BJ (cell line): ENCODE measurements around the gene OR1I1. TPM values are rescaled to one million over a fixed set of nuclear protein-coding genes. Genes with fewer than 3 reads are reported as not detected.

Experiments used
- CTCF ChIA-PET: fragments of 350-600 bp; formaldehyde crosslinking; extraction: SDS; loops from one replicate; lab custom pipeline; 2021; ENCODE audit warnings: antibody characterized with exemption, inconsistent platforms; lab: Yijun Ruan, JAX
- POLR2A ChIA-PET: fragments of 300-600 bp; sonication (Branson Sonifier 250); formaldehyde crosslinking; extraction: SDS; loops from one replicate; lab custom pipeline; 2021; ENCODE audit warnings: antibody characterized with exemption; lab: Charles Lee
- DNase-seq: peaks from one replicate; pipeline ENCODE4 v3.0.0-alpha.2; 2011; ENCODE audit warnings: low read depth
- H3K27me3 ChIP-seq: 2 replicates; pipeline ENCODE4 v1.6.0; 2011; ENCODE audit warnings: low read length; ENCODE audit not compliant: control insufficient read depth, insufficient read depth
- H3K36me3 ChIP-seq: 2 replicates; pipeline ENCODE4 v1.5.1; 2011; ENCODE audit warnings: low read length; ENCODE audit not compliant: control insufficient read depth, insufficient read depth
- H3K4me3 ChIP-seq: 2 replicates; pipeline ENCODE4 v1.5.1; 2011; ENCODE audit warnings: low read depth, mild to moderate bottlenecking, control low read depth, low read length
- polyA plus RNA-seq: library from polyadenylated mRNA; depleted of rRNA; stranded (reverse); fragments of >200 nt; gene quantifications from 2 replicates; pipeline ENCODE4 v1.2.3, GENCODE V29; 2011
- TF ChIP-seq, protein P1 (sequence below): IDR thresholded peaks from 2 replicates; pipeline ENCODE4 v1.5.1; 2011; ENCODE audit warnings: low read depth, mild to moderate bottlenecking, control low read depth, inconsistent platforms, low read length, moderate library complexity; ENCODE audit not compliant: insufficient read depth

The OR1I1 gene
- polyA plus RNA-seq, 1 experiment, result not detected

DNA sequence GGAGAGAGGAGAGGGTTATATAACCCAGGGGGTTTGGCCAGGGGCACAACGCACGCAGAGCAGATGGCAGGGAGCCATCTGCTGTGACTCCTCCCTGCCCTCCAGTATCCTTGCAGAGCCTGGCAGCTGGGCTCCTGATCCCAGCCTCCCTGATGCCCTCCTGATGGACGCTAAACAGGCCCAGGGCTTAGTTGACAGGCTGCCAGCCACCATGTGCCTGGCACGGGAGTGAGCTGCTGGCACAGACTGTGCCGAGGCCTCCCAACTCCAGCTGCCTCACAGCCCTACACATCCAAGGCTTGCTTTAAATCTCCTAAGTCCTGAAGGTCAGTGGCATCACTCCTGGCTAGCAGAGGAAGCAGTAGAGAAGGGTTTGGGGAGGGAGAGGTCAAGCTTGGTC is 41.9 kb downstream of the OR1I1 start:
- Histone ChIP-seq H3K36me3 (peaks cover 15% of the 10 kb centered on the region), H3K4me3 (no peak overlapping the region), H3K27me3 (no peaks in the 10 kb centered on the region)
- ChIA-PET CTCF (interaction anchor here (0.9 to 1.6 kb wide), 2 partner anchors 9 to 22 kb away, joined by 3 to 6 read pairs; no protein-coding TSS in a partner anchor), POLR2A (no interaction called here)
- TF ChIP-seq, protein P1, sequence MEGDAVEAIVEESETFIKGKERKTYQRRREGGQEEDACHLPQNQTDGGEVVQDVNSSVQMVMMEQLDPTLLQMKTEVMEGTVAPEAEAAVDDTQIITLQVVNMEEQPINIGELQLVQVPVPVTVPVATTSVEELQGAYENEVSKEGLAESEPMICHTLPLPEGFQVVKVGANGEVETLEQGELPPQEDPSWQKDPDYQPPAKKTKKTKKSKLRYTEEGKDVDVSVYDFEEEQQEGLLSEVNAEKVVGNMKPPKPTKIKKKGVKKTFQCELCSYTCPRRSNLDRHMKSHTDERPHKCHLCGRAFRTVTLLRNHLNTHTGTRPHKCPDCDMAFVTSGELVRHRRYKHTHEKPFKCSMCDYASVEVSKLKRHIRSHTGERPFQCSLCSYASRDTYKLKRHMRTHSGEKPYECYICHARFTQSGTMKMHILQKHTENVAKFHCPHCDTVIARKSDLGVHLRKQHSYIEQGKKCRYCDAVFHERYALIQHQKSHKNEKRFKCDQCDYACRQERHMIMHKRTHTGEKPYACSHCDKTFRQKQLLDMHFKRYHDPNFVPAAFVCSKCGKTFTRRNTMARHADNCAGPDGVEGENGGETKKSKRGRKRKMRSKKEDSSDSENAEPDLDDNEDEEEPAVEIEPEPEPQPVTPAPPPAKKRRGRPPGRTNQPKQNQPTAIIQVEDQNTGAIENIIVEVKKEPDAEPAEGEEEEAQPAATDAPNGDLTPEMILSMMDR, result no peak
- no peak for DNase-seq

DNA sequence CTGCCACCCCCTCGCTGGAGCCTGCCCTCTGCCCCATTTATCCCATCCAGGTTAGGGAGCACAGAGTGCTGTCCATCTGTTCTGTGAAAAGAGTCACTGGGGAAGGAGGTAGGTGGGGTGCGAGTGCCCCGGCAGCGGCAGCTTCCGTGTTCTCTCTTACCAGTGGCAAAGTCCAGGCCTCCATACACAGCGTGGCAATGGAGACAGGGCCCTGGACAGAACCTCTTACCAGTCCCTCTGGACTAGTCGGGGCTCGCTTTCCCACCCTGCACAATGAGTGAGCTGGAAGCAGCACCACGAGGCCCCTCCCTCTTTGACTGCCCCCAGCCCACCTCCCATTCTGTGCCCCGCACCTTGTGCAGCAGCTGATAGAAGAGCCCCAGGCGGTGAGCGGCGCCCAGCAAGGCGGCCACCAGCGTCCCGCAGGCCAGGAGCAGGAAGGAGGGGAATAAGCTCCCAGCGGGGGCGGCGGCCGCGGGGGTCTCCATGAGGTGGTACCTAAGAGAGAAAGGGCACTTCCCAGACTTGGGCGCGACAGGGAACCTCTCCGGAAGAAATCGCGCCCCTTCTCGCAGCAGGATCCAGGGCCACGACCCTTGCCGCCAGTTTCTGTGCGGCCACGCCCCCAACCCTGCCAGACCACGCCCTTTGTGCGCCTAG is 42.7 kb downstream of the OR1I1 start:
- Histone ChIP-seq H3K4me3 (peak overlapping the region; percentile 95), H3K27me3 (no peaks in the 10 kb centered on the region), H3K36me3 (peaks cover 12% of the 10 kb centered on the region)
- TF ChIP-seq, protein P1, result no peak
- ChIA-PET CTCF (interaction anchor here (0.9 to 1.6 kb wide), 3 partner anchors 9 to 29 kb away, joined by 3 to 6 read pairs (median 4); no protein-coding TSS in a partner anchor), POLR2A (no interaction called here)
- no peak for DNase-seq

DNA sequence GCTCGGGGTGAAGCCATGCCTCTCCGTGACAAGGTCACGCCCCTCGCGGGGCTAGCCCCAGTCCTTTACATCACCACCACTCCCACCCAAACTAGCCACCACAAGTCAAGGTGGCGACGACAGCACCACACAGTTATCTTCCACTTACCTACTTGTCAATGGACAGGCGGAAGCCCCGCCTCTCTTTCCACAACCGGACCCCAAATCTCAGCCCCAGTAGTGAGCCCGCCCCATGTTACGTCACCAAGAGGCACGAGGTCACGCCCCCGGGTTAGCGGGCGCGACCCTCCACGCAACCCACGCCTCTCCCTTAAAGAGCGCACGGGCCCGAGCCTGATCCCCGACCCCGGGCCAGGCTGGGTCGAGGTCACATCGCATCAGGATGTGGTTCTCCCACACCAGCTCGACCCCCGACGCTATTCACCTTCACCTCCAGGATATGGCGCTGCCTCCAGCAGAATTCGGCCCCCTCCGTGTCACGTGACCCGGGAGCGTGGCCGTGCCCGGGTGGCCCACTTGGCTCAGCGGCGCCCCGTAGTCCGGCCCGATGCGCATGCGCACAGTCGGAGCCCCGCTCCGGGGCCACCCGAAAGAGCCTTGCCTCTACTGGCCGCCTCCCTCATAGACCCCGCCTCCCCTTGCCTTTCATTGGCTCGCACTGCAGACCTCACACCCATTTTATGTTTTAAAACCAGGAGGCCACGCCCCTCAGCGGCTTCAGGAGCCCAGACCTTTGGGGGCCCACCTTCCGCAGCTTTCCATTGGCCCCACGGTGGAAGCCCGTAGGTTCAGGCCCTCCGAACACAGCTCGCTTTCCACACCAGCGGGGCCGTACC is 43.4 kb downstream of the OR1I1 start:
- ChIA-PET POLR2A (interaction anchor here (0.7 kb wide), 2 partner anchors 254 to 1496 kb away, joined by 3 to 6 read pairs; no protein-coding TSS in a partner anchor), CTCF (interaction anchor here (0.6 to 2.2 kb wide), 6 partner anchors 20 to 52 kb away, joined by 3 to 6 read pairs (median 4); no protein-coding TSS in a partner anchor)
- DNase-seq, result peak; percentile 86
- no peaks in the 10 kb centered on the region; the same call in 1 of the 2 replicates for H3K27me3 ChIP-seq
- TF ChIP-seq, protein P1, result no peak
- peaks cover 9% of the 10 kb centered on the region for H3K36me3 ChIP-seq
- H3K4me3 ChIP-seq, result peak overlapping the region; percentile 95

DNA sequence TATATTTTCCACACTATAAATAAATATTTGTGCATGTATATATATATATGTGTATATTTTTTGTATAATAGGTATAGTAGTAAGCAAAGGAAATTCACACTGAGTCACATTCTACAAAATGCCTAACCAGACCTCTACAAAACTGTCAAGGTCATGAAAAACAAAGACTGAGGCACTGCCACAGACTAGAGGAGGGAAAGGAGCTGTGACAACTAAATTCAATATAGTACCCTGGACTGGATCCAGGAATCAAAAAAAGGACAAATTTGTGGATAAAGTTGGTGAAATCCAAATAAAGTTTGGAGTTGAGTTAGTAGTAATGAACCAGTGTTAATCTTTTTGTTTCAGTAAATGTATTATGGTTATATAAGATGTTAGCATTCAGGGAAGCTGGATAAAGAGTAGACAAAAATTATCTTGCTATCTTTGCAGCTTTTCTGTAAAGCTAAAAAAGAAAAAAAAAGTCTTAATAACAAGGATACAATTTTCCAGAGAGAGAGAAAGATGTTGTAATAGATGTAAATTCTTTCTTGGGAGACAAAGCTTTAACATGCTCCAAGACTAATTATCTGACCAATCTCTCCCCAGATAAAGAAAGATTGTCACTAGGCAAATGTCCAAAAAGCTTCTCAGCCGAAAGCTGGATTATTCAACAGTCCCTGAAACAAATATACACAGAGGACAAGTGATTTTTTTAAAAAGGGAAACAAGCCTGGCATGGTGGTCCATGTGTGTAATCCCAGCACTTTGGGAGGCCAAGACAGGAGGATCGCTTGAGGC is 44.3 kb downstream of the OR1I1 start:
- H3K36me3 ChIP-seq, result peaks cover 9% of the 10 kb centered on the region
- ChIA-PET CTCF (interaction anchor here (0.6 to 2.2 kb wide), 6 partner anchors 21 to 54 kb away, joined by 3 to 6 read pairs (median 3); no protein-coding TSS in a partner anchor), POLR2A (interaction anchor here (0.6 to 0.7 kb wide), 3 partner anchors 170 to 1497 kb away, joined by 3 to 6 read pairs (median 4); no protein-coding TSS in a partner anchor)
- H3K4me3 ChIP-seq, result peak overlapping the region; percentile 95
- no peaks in the 10 kb centered on the region; the same call in 1 of the 2 replicates for H3K27me3 ChIP-seq
- no peak for DNase-seq
- TF ChIP-seq, protein P1, result no peak
